Left kidney (tissue), 8 donors: ENCODE results near the gene MARCHF5. TPM values are rescaled to one million over a fixed set of nuclear protein-coding genes. Genes with fewer than 3 reads are reported as not detected.
A peak's percentile ranks its signal among the peaks of the same experiment; 100 is the strongest.

Experiments
- DNase-seq: peaks from one replicate; pipeline ENCODE4 v3.0.0-alpha.2; 2013
- long read RNA-seq, 8 donors: transcript quantifications; one replicate each; lab custom pipeline, GENCODE V29; 2026
- polyA plus RNA-seq: library from polyadenylated mRNA; unstranded; fragments of 120-200 nt; gene quantifications from one replicate; pipeline ENCODE4 v1.2.1, GENCODE V29; 2013; ENCODE audit not compliant: insufficient read length

The MARCHF5 gene
- 82.4 TPM for polyA plus RNA-seq
- long read RNA-seq, donor 1, transcript MARCH5-201 (6 exons, 3,926 nt), result major isoform, 31 of 38 reads
- long read RNA-seq, donor 1, partial matches to known transcripts, result 6 of 38 reads
- long read RNA-seq, donor 1, other reads (novel, unspliced or antisense), result 0 of 38 reads
- long read RNA-seq, donor 2, transcript MARCH5-201 (6 exons, 3,926 nt), result major isoform, 18 of 27 reads
- long read RNA-seq, donor 2, partial matches to known transcripts, result 8 of 27 reads
- long read RNA-seq, donor 2, other reads (novel, unspliced or antisense), result 0 of 27 reads
- long read RNA-seq, donor 3, transcript MARCH5-201 (6 exons, 3,926 nt), result major isoform, 19 of 35 reads
- long read RNA-seq, donor 3, partial matches to known transcripts, result 14 of 35 reads
- long read RNA-seq, donor 3, other reads (novel, unspliced or antisense), result 0 of 35 reads
- long read RNA-seq, donor 4, result 0 reads
- long read RNA-seq, donor 5, transcript MARCH5-204 (2 exons, 680 nt), result minor isoform, 6 of 71 reads
- long read RNA-seq, donor 5, transcript MARCH5-201 (6 exons, 3,926 nt), result major isoform, 32 of 71 reads
- long read RNA-seq, donor 5, partial matches to known transcripts, result 33 of 71 reads
- long read RNA-seq, donor 5, other reads (novel, unspliced or antisense), result 0 of 71 reads
- long read RNA-seq, donor 6, transcript MARCH5-201 (6 exons, 3,926 nt), result major isoform, 28 of 38 reads
- long read RNA-seq, donor 6, partial matches to known transcripts, result 10 of 38 reads
- long read RNA-seq, donor 6, other reads (novel, unspliced or antisense), result 0 of 38 reads
- long read RNA-seq, donor 7, transcript MARCH5-201 (6 exons, 3,926 nt), result major isoform, 19 of 38 reads
- long read RNA-seq, donor 7, partial matches to known transcripts, result 19 of 38 reads
- long read RNA-seq, donor 7, other reads (novel, unspliced or antisense), result 0 of 38 reads
- long read RNA-seq, donor 8, transcript MARCH5-201 (6 exons, 3,926 nt), result major isoform, 12 of 12 reads
- long read RNA-seq, donor 8, partial matches to known transcripts, result 0 of 12 reads
- long read RNA-seq, donor 8, other reads (novel, unspliced or antisense), result 0 of 12 reads

GRCh38 chr10:92290837-92291615 is at the start of gene MARCHF5, which contains the start of gene CPEB3:
Gene MARCHF5, plus strand, starts transcription at chr10:92291167. Its CDS starts 328 bp downstream, at chr10:92291495.
Gene CPEB3, minus strand, starts transcription at chr10:92291078. Its CDS starts 50,728 bp downstream, at chr10:92240350.
- DNase-seq, result peak; percentile 93

- DNase-seq, result no peak
These were observed 49.5 kb upstream of the MARCHF5 start for GRCh38 chr10:92241501-92241900.

DNA sequence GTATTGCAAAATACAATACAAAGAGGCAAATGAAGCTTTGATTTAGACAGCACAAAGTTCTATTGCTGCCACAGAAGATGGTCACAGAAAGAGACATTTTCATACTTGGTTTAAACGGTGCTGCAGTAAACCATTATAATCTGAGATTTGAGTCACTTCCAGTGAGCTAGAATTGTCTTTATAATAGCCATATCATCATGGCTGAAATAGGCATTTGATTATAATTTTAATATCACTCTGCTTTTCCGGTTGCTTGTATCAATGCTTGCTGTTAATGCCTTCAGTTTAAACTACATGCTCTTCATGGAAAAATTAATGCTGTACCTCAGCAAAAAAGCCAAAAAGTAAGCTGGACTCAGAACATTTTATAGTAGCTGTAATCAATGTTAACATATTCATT is 48.6 kb upstream of the MARCHF5 start:
- DNase-seq, result no peak

DNA sequence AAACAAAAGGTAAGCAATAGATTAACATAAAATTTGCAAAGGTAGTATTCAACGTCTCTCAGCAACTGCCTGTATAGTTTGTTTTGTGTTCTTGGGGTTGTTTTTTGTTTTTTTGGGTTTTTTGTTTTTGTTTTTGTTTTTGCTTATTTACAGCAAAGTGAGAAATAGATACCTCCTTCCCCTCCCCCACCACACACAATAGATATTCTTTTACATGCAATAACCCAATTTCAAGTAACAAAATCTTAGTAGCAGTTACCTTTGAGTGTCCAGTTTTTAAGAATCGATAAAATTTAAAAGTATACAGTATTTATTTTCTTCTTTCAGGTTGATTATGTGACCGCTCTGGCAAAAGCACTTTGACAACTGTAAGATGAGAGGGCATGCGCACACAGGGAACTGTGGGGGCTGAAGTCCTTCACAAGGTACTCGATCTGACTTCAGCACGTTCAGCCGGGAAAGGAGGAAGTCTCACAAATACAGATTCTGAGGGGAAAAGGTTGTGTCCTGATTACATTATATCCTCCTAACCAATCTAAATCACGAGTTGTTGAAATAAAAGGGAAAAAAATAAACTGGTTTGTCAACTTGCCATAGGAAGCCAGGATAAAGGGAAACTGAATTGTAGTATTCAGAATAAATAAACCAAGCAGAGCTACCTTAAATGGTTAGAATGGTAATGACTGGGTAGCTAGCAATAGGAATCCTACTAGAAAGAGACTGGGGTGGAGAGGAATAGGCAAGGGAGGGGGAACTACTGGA is 47.9 kb upstream of the MARCHF5 start:
- DNase-seq, result peak; percentile 56

- no peak for DNase-seq
These were observed 46.2 kb upstream of the MARCHF5 start for GRCh38 chr10:92244796-92245195.

DNA sequence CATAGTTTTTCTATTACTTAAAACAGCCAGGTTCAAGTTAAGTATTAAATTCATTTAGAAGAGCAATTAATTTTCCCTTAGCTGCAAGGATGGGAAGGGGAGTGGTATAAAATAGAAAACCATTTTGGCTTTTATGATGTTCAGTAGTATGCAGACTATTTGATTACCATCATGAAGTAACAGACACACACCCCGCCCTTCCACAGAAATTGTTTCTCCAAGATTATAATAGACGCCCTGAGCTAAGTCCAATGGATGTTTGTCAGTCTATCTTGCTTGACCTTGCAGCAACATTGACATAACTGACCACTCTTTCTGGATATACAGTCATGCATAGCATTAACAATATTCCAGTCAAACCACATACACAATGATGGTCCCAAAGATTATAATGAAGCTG is 42.4 kb upstream of the MARCHF5 start:
- no peak for DNase-seq

GRCh38 chr10:92263396-92263795 is 27.6 kb upstream of the MARCHF5 start:
- DNase-seq, result no peak

GRCh38 chr10:92264249-92264648 is 26.7 kb upstream of the MARCHF5 start:
- DNase-seq, result no peak

GRCh38 chr10:92265687-92266258 is 25.2 kb upstream of the MARCHF5 start:
- DNase-seq, result no peak

DNA sequence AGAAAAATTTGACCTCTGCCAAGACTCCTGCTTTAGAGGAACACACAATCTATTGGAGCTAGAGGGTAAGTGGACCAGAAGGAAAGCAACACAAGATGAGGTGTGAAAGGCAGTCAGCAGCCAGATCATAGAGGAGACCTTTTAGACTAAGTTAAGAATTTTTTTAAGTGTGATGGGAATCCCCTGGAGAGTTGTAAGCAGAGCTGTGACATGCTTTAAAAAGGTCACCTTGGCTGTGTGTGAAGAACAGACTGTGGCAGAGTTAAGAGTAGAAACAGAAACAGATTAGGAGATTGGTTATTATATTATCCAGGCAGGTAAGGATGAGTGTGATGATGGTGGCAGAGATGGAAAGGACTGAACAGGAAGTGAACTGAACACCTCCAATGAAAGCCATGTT is 23.6 kb upstream of the MARCHF5 start:
- DNase-seq, result no peak

GRCh38 chr10:92268748-92269147 is 22.2 kb upstream of the MARCHF5 start:
- no peak for DNase-seq

- DNase-seq, result no peak
These were observed 16.9 kb upstream of the MARCHF5 start for GRCh38 chr10:92274071-92274470.

DNA sequence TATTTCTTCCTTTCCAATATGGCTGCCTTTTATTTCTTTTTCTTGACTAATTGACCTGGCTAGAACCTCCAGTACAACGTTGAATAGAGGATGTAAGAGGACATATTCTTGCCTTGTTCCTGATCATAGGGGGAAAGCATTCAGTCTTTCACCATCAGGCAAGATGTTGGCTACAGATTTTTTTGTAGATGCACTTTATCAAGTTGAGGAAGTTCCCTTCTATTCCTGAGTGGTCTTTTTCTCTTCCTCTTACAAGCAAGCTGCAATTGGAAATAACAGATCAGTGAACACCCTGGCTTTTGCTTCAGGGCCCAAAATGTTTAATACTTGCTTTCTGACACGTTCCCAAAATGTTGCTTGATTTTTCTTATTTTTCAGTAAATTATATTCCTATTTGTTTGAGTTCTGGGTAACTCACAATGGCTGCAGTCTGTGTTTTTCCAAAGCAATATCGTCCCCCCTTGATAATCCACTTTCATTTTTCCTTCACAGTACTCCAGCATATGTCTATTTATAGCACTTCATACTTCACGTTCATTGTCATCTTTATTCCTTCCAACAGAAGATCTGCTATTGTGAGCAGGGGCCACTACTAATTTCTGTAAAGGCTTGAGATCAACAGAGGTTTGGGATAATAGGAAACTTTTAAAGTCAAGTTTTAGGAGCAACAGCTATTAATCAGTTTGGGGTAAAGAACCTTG is 11.8 kb upstream of the MARCHF5 start:
- no peak for DNase-seq

DNA sequence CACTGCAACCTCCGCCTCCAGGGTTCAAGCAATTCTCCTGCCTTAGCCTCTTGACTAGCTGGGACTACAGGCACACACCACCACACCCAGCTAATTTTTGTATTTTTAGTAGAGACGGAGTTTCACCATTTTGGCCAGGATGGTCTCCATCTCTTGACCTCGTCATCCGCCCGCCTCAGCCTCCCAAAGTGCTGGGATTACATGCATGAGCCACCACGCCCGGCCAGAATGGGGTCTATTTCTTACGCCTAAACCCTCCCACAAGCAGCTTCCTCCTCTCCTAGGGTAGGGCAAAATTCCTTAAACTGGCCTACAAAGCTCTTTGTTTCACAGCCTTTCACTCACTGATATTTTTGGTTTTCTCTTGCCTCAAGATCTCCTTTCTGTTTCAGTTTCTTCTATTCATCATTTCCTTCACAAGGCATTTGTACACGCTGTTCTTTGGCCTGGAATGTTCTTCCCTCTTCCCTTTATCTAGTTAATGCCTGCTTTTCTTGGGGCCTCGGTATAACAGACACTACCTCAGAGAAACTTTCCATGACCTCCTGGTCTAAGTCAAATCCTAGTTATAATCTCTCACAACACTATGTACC is 6.8 kb upstream of the MARCHF5 start:
- no peak for DNase-seq

DNA sequence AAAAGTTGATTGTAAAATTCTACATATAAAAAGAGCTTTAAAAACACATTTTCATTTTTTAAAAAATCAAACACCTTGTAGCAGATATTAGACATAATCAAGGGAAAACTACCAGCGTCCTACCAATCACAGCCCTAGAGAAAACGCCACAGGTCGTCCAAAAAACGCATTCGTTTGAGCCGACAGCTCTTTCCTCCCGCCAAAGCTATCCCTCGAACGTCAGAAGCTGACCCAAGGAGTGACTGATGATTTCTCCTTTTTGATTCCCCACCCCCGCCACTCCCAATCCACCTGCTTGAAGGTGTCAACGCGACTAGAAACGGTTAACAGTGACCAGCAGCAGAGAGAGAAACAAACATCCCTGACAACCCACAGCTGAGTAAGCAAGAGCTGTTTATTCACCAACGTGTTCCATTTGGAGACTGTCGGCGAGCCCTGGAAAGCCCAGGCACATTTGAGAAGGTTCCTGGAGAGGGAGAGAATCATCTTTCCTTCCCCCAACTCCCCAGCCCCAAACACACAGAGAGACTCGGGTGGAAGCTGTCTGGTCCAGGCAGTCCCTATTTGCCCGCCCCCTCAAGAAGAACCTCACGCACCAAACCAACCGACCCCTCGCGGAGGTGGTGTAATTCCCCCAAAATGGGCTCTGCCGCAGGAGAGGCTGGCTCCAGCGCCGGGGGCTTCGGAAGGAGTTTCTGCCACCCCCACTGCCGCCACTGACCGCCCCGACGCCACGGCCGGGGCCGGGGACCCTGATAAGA is 711 bp upstream of the MARCHF5 start:
- peak; percentile 46 for DNase-seq

GRCh38 chr10:92291616-92291865 is 574 bp downstream of the MARCHF5 start:
- DNase-seq, result no peak

DNA sequence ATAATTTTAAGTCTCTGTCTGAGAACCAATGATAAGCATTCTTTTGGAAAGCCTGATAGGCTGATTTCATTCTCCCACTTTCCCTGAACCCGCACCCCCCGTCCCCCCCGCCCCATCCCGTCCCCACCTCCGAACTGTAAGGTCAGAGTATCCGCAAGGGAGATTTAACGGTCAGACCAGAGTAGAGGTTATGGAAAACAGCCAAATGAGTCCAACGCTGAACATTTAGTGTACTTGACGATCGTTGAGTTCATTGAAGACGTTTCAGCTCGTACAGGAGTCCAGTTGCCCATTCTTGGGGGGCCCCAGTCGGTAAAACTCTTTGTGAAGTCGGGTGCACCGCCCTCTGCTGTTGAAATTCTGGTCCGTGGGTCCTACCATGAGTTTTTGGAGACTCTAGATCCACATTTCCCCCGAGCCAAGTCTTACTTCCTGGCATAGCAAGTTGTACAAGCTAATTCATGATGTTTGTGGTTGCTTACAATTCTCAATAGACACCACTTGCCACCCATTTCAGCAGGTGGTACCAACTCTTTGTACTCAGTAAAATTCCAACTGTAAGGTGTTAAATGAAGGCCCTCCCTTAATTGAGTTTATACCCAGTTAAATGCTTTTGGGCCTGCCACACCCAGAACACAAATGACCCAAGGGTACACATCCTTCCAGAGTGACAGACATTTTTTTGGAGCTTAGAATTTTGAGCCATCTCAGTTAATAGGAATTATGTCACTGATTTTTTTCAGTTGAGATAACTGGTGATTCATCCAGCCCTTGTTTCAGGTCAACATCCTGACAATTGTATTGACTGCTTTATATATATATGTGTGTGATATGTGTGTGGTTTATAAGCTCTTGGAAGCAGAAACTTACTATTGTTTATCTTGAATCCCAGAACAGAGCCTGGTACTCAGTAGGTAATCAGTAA is 1.2 kb downstream of the MARCHF5 start:
- DNase-seq, result peak; percentile 51

- no peak for DNase-seq
These were observed 7.5 kb downstream of the MARCHF5 start for GRCh38 chr10:92298487-92298886.
